Measurements from ENCODE around the gene ANKRD17.

Gene ANKRD17

DNA sequence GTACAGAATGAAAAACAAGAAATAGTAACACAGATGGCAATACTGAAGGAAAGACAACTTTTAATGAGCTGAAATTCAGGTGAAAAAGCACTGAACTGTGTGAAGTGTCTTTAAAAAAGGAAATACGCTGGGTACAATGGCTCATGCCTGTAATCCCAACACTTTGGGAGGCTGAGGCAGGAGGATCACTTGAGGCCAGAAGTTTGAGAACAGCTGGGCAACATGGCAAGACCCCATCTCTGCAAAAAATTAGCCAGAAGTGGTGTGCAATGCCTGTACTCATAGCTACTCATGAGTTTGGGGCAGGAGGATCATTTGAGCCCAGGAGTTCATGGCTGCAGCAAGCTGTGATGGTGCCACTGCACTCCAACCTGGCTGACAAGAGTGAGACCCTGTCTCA is 129.3 kb downstream of the ANKRD17 start:
- TF ChIP-seq TEAD4 (IDR thresholded peaks at IDR 0.05): no peak
- no peak for TF ChIP-seq YY1 (IDR thresholded peaks at IDR 0.05; ENCODE audit: low read depth)

DNA sequence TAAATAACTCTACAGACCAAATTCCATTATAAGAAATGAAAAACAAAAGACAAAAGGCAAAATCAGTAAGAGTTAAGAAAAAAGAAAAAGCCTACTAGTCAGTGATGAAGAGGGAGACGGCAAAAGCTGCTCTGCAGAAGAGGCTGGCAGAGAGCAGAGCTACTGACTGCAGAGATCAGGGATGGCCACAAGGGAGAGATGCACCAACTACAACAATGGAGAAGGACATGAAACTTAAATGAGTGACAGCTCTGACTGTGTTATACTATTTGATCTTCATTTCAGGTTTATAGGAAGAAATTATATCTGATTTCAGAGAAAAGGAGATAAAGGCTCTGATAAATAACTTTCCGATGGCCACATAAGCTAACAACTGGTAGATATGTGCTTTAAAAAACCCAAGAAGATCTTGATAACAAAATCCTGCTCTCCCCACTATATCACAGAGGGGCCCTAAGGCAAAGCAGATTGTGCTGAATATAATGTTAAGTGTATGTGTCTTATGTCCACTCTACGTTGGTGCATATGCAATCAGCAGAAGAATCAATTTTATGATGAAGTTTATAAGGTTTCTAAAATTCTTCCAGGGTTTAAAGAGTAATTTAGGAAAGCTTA is 130.7 kb downstream of the ANKRD17 start:
- TF ChIP-seq CEBPB (IDR thresholded peaks at IDR 0.05) (no peak), EP300 (IDR thresholded peaks at IDR 0.05; ENCODE audit: borderline replicate concordance) (no peak), FOXM1 (IDR thresholded peaks at IDR 0.05; ENCODE audit: borderline replicate concordance, low read depth) (no peak), EGR1 (IDR thresholded peaks at IDR 0.05) (no peak), RAD21 (IDR thresholded peaks at IDR 0.05; ENCODE audit: low read depth) (no peak), TEAD4 (IDR thresholded peaks at IDR 0.05) (no peak), TAF1 (IDR thresholded peaks at IDR 0.05; ENCODE audit: low read depth) (no peak)

DNA sequence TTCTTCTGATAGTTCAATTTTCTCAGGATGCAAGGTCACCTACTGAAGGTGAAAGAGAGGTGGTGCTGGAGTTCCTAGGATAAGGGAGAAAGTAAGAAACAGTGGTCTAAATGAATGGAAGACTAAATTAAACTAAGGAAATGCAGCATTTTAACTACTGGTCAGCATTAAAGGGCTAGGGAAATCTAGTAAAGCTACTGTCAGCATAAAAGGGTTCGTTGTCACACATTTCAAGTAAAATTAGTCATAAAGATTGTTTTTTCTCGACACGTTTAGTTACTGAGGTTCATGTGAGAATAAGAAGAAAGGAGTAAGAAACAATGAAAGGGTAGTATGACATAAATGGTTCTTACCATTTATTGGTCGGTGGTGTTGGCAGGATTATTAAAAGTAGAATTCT is 149.1 kb downstream of the ANKRD17 start:
- TF ChIP-seq YY1 (IDR thresholded peaks at IDR 0.05; ENCODE audit: low read depth) (no peak), CEBPB (IDR thresholded peaks at IDR 0.05) (no peak), TEAD4 (IDR thresholded peaks at IDR 0.05) (no peak), RAD21 (IDR thresholded peaks at IDR 0.05; ENCODE audit: low read depth) (no peak), ZBTB7A (IDR thresholded peaks at IDR 0.05; ENCODE audit: low read depth) (no peak), FOXM1 (IDR thresholded peaks at IDR 0.05; ENCODE audit: borderline replicate concordance, low read depth) (no peak)
- TF ChIP-seq, protein P1, sequence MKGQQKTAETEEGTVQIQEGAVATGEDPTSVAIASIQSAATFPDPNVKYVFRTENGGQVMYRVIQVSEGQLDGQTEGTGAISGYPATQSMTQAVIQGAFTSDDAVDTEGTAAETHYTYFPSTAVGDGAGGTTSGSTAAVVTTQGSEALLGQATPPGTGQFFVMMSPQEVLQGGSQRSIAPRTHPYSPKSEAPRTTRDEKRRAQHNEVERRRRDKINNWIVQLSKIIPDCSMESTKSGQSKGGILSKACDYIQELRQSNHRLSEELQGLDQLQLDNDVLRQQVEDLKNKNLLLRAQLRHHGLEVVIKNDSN (IDR thresholded peaks at IDR 0.05): no peak
- TF ChIP-seq, protein P2, sequence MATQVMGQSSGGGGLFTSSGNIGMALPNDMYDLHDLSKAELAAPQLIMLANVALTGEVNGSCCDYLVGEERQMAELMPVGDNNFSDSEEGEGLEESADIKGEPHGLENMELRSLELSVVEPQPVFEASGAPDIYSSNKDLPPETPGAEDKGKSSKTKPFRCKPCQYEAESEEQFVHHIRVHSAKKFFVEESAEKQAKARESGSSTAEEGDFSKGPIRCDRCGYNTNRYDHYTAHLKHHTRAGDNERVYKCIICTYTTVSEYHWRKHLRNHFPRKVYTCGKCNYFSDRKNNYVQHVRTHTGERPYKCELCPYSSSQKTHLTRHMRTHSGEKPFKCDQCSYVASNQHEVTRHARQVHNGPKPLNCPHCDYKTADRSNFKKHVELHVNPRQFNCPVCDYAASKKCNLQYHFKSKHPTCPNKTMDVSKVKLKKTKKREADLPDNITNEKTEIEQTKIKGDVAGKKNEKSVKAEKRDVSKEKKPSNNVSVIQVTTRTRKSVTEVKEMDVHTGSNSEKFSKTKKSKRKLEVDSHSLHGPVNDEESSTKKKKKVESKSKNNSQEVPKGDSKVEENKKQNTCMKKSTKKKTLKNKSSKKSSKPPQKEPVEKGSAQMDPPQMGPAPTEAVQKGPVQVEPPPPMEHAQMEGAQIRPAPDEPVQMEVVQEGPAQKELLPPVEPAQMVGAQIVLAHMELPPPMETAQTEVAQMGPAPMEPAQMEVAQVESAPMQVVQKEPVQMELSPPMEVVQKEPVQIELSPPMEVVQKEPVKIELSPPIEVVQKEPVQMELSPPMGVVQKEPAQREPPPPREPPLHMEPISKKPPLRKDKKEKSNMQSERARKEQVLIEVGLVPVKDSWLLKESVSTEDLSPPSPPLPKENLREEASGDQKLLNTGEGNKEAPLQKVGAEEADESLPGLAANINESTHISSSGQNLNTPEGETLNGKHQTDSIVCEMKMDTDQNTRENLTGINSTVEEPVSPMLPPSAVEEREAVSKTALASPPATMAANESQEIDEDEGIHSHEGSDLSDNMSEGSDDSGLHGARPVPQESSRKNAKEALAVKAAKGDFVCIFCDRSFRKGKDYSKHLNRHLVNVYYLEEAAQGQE (IDR thresholded peaks at IDR 0.05; ENCODE audit: low read depth): no peak

DNA sequence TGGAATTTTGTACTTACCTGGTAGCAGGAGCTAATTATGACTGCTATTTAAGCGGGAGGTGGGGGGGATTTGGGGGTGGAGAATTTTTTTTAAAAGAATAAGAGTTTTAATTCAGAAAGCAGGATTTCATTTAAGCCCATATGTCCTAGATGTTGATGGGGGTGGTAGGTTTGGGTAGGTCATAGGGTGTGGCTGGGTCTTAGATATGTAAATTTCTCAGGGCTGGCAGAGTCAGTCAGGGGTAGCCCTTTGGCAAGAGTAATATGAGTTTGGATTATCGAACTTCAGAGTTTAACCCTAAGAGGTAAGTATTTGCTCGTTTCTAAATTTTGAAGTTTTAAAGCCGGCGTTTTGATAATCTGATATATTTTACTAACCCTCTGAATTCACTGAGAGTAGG is 153.9 kb downstream of the ANKRD17 start:
- TF ChIP-seq, protein P2 (IDR thresholded peaks at IDR 0.05; ENCODE audit: low read depth): no peak
- no peak for TF ChIP-seq TAF1 (IDR thresholded peaks at IDR 0.05; ENCODE audit: low read depth)
- TF ChIP-seq CREB1 (IDR thresholded peaks at IDR 0.05; ENCODE audit: low read depth): no peak
- no peak for TF ChIP-seq NFIC (IDR thresholded peaks at IDR 0.05)
- TF ChIP-seq TEAD4 (IDR thresholded peaks at IDR 0.05): no peak
- no peak for TF ChIP-seq CEBPB (IDR thresholded peaks at IDR 0.05)
- TF ChIP-seq FOXM1 (IDR thresholded peaks at IDR 0.05; ENCODE audit: borderline replicate concordance, low read depth): no peak

DNA sequence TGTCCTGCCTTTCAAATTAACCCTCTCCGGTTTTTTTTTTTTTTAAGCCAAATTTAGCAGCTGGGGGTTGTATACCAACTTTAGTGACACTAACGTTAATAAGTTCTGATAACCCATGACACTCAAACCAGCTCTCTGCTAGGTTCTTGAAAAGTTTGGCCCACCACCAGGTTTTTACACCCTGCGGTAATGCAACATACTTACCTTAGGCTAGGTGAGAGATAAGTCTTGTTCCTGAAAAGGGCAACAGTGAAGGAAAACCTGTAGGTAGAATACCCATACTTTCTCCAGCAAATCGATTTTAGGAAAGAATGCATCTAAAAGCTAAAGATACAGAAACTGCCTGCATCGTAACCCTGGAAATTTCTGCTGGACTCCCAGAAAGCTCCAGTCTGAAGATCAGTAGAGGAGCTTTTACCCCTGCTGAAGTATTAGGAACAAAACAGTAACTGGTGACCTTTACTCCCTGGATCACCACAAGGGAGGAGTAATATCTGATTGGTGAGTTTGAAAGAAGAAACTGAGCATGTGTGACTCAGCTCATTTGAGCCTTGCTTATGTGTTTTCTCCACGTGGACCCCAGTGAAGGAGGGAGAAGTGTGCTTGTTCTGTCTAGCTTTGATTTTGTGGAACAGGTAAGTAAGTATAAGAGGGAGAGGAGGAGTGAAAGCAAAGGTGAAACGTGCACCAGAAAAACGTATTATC is 154.6 kb downstream of the ANKRD17 start:
- TF ChIP-seq YY1 (IDR thresholded peaks at IDR 0.05; ENCODE audit: low read depth) (no peak), FOXM1 (IDR thresholded peaks at IDR 0.05; ENCODE audit: borderline replicate concordance, low read depth) (no peak), TCF12 (IDR thresholded peaks at IDR 0.05; ENCODE audit: low read depth) (no peak), TEAD4 (IDR thresholded peaks at IDR 0.05) (no peak), TAF1 (IDR thresholded peaks at IDR 0.05; ENCODE audit: low read depth) (no peak), NFIC (IDR thresholded peaks at IDR 0.05) (no peak), ZBTB7A (IDR thresholded peaks at IDR 0.05; ENCODE audit: low read depth) (no peak)
- TF ChIP-seq, protein P2 (IDR thresholded peaks at IDR 0.05; ENCODE audit: low read depth): no peak
- TF ChIP-seq, protein P1 (IDR thresholded peaks at IDR 0.05): no peak

Data from Ishikawa (cell line).